ENCODE measurements around the gene N4BP2L2. TPM values are rescaled to one million over a fixed set of nuclear protein-coding genes. Genes with fewer than 3 reads are reported as not detected.

N4BP2L2 gene
- total and polyA plus RNA-seq, 2 donors (not counting 3 experiments of a cell fraction or from before 2014, with no cell fraction given) = 21.7 to 101 TPM

DNA sequence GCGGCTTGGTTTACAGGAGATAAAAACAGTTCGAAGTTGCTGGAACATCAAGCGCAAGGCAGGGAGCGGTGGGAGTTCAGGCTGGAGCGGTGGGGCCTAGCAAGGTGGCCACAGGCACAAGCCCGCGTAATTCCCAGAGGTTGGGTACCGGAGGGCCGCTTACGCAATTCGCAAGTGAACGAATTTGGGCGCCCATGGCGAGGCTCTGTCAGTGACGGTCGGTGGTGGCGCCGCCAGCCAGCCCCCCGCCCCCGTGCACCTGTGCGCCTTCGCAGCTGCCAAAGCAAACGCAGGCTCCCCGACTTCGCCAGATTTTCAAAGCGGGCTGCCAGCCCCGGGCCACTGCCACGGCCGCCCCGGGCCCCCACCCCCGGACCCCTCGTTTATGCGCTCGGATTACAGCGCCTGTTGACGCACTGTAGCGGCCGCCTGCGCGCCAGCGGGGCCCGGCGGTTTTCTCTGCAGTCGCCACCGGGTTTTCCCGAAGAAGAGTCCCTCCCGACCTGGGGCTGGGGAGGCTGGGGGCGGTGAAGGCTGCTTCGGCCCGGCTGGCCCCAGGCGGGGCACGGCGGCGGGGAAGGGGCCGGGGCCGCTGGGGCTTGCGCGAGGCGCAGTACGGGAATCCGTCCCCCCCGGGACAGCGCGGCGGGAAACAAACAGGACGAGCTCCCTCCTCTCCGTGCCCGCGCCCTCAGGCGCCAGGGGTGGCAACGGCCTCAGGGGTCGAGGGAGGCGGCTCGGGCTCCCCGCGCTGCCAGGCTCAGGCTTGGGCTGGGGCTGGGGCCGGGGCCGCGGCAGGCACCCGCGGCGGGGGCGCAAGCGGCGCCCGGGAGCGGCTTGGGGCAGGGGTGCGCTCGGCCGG, 111.4 kb downstream of the N4BP2L2 start:
- no peaks in the 10 kb centered on the region for H3K79me2 ChIP-seq (ENCODE audit: control insufficient read depth, insufficient read depth, low read length)
- BruUV-seq (replicated peaks) = no TSS peak
- no peaks in the 10 kb centered on the region for H3K9me3 ChIP-seq (replicated peaks; ENCODE audit: control insufficient read depth, insufficient read depth, low read length)
- ChIA-PET CTCF (interaction anchor here (0.6 to 2.8 kb wide), 2 partner anchors 386 to 517 kb away, joined by 4 to 10 read pairs; no protein-coding TSS in a partner anchor), POLR2A (no interaction called here)
- H3K9ac ChIP-seq (replicated peaks; ENCODE audit: extremely low read depth, insufficient read depth, low read length) = peak overlapping the region; percentile 17
- no peaks in the 10 kb centered on the region for H3K27me3 ChIP-seq (ENCODE audit: control insufficient read depth in 2 of 2, insufficient read depth in 2 of 2, low read length in 2 of 2)
- H4K20me1 ChIP-seq (replicated peaks; ENCODE audit: control insufficient read depth, extremely low read depth, insufficient read depth, low read length) = no peaks in the 10 kb centered on the region
- DNase-seq (ENCODE audit: low read depth, low spot score) = peak; percentile 25
- intact Hi-C loops (cut with micrococcal nuclease) (loop anchor here (5.0 to 10.0 kb wide), 2 partner anchors 110 to 182 kb away; partner anchors contain the start of gene N4BP2L2), dilution Hi-C loops (cut with MboI; ENCODE audit: extremely low pct_ligation_motif_present, low sequenced_read_pairs) (no loop called here)
- no peak overlapping the region for H3K27ac ChIP-seq (ENCODE audit: insufficient read depth, low read depth, low read length)
- H3K4me1 ChIP-seq (ENCODE audit: control insufficient read depth, extremely low read depth, insufficient read depth, low read length) = peaks cover 13% of the 10 kb centered on the region
- TF ChIP-seq MYC (IDR thresholded peaks at IDR 0.05; ENCODE audit: low read depth, low read length) (no peak), POLR2AphosphoS5 (IDR thresholded peaks at IDR 0.05; ENCODE audit: insufficient read depth, low read depth, low read length) (no peak), POLR2A (IDR thresholded peaks at IDR 0.05; ENCODE audit: low read depth, low read length) (no peak), EZH2 (IDR thresholded peaks at IDR 0.05; ENCODE audit: borderline replicate concordance, low read depth, low read length, severe bottlenecking) (no peak), JUN (IDR thresholded peaks at IDR 0.05; ENCODE audit: borderline replicate concordance, insufficient read depth, insufficient read length, low read depth) (no peak), GATA2 (IDR thresholded peaks at IDR 0.05; ENCODE audit: insufficient read depth, insufficient read length, low read depth, low read length) (no peak), FOS (IDR thresholded peaks at IDR 0.05; ENCODE audit: borderline replicate concordance, insufficient read depth, low read length) (no peak)
- TF ChIP-seq, protein P1, sequence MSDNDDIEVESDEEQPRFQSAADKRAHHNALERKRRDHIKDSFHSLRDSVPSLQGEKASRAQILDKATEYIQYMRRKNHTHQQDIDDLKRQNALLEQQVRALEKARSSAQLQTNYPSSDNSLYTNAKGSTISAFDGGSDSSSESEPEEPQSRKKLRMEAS (IDR thresholded peaks at IDR 0.05; ENCODE audit: insufficient read depth, insufficient read length) = no peak
- TF ChIP-seq, protein P2, sequence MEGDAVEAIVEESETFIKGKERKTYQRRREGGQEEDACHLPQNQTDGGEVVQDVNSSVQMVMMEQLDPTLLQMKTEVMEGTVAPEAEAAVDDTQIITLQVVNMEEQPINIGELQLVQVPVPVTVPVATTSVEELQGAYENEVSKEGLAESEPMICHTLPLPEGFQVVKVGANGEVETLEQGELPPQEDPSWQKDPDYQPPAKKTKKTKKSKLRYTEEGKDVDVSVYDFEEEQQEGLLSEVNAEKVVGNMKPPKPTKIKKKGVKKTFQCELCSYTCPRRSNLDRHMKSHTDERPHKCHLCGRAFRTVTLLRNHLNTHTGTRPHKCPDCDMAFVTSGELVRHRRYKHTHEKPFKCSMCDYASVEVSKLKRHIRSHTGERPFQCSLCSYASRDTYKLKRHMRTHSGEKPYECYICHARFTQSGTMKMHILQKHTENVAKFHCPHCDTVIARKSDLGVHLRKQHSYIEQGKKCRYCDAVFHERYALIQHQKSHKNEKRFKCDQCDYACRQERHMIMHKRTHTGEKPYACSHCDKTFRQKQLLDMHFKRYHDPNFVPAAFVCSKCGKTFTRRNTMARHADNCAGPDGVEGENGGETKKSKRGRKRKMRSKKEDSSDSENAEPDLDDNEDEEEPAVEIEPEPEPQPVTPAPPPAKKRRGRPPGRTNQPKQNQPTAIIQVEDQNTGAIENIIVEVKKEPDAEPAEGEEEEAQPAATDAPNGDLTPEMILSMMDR (IDR thresholded peaks at IDR 0.05; ENCODE audit: extremely low read depth in 1 of 2, insufficient read depth in 1 of 2, low read depth in 1 of 2, low read length in 2 of 2) = no peak
- H3K9me1 ChIP-seq (replicated peaks; ENCODE audit: control insufficient read depth, extremely low read depth, insufficient read depth, low read length) = no peaks in the 10 kb centered on the region
- H2AFZ ChIP-seq (ENCODE audit: low read depth, low read length) = peak overlapping the region; percentile 95
- no peak for FAIRE-seq
- H3K4me3 ChIP-seq (replicated peaks in 1 of 3; ENCODE audit: insufficient read depth in 1 of 3, low read depth in 1 of 3, low read length in 3 of 3) = peak overlapping the region; percentile 48 to 79 (median 62)
- H3K36me3 ChIP-seq (ENCODE audit: control insufficient read depth in 2 of 2, extremely low read depth in 1 of 2, insufficient read depth in 2 of 2, low read length in 2 of 2) = no peaks in the 10 kb centered on the region
- H3K4me2 ChIP-seq (ENCODE audit: insufficient read depth, low read length) = peak overlapping the region; percentile 78
